Dermis blood vessel endothelial cell (primary cell): ENCODE data around the gene CAB39L. TPM values are rescaled to one million over a fixed set of nuclear protein-coding genes. Genes with fewer than 3 reads are reported as not detected.
"Not testable (repeated sequence)": the region's sequence is repeated elsewhere in the genome, so short reads cannot be mapped to it uniquely, and the experiment has no call there.

Experiments used
- DNase-seq: peaks from one replicate; pipeline ENCODE4 v3.0.0; 2010
- total RNA-seq: library from RNA; depleted of rRNA; stranded (reverse); fragments of >200 nt; gene quantifications from 2 replicates; pipeline ENCODE4 v1.2.3, GENCODE V29; 2014

The CAB39L gene
- total RNA-seq, 1 donor from 2014 or later = 8.3 TPM

DNA sequence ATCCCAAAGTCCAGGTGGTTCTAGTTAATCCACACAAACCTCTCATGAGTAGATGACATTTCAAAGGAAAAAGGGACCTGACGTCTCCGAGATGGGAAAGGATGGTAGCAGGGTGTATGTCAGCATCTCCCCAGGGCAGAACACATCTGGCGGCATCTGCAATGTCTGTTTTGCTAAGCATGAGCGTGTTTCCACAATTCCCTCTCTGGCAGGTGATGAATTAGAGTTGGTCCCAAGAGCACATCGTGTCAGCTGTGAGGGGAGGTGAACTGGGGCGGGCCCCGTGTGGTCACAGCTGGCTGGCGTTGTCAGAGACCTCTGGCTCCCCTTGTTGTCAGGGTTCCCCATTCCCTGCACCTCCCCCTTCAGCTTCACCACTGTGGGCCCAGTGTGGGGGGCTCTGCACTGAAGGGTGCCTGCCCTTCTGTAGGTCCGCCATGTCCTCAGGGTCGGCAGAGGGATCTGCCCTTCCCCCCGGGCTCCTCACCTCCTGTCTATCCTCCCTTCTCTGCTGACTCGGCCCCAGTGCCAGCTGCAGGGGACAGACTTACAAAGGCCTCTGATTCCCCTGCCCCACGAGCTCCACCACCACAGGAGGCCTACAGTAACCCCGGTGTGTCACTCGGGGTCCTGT, 138.0 kb downstream of the CAB39L start:
- no peak for DNase-seq

DNA sequence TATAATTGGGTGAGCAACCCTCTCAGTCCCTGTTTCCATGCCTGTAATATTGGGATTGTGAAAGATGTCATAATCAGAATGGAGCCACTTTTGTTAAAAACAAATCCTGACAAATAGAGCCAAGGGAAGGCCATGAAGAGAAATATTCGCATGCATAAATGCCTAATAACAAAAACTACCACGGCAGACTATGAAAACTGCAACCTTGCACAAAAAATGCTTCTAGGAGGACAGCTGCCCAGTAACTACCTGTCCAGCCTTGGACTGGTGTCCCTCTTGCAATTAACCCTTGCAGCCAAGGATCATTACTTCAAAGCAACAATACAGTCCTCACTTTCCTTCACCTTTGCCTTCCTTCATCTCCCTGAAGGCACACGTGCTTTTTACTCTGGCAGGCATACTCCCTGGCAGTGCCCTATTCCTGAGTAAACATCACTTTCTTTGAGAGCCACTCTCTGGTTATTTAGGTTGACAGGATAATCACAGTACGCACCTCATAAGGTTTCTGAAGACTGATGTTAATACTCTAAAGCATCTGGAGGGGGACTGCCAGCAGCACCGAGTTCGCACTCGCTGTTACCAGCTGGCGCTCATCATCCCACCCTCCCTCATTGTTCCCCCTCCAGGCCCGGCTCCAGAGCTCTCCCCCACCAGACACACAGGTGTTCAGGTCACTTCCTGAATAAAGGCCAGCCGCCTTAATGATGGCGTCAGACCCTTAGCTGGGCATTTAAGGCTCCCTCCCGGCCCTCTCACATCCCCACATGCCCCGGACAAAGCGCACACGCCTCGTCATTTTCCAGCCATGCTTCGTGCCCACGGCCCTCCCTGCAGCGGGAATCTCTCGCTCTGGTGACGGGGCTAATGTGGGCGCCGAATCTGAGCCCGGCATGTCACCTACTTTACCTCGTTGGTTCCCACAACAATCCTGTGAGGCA, 138.8 kb downstream of the CAB39L start:
- no peak for DNase-seq

DNA sequence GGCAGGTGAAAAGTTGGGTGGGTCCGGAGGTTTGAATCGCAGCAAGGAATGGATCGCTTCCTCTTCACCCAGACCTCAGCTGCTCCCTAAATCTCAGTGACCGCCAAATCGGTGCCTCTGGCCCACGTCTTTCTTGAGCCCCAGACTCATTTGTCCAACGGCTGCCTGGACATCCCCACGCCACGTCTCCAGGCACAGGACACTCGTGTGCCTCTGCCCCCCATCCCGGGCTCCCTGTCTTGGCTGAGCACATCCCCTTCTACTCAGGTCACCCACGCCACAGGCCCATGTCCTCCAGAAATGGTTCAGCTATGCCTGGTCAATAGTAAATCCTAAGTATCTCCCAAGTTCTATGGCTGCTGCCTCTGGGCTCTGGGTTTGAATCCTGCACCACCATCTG, 139.5 kb downstream of the CAB39L start:
- DNase-seq = no peak

DNA sequence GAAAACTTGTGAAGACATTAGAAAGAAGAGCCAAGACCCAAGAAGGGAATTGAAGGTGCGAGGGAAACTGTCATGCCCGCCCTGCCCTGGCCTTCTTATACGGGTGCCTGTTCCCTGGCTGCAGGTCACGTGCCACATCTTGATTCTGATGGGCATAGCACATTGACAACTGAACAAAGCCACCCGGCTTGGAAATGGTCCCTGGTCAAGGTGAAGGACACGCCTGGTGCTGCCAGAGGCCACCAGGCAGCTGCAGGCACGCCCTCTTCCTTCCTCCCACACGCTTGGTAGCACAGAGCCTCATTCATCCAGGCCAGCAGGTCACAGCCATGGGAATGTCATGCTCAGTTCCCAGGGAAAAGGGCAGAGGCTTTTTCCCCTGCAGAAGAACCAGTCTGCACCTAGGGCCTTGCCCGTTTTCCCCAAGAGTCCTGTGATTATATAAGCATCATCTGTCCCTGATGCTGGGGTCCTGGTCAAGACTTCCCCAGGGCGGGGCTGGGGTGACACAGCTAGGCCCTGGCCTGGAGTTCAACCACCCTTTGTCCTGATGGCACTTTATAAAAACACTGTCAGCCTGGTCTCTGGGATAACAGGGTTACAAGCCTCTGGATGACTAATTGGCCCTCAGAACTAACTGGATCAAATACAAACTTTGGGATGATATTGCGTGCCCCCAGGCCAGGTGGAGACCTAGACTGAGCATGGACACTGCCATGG, 140.2 kb downstream of the CAB39L start:
- peak; percentile 62 for DNase-seq

DNA sequence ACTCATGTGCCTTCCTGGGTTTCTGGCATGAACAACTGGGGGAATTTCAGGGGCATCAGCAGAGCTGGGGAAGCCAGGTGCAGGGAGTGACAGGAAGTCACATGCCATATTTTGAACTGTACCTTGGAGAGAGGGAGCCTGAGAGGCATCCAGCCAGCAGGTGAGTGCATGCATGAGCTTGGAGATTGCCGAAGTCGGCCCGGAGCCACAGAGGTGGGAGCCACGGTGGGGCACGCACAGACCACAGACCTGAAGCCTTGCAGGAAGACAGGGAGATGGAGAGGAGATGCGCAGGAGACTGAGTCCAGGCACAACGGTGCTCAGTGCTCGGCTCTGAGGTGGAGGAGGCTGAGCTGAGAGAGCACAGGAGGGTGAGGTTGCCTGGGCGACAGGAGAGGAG, 141.0 kb downstream of the CAB39L start:
- no peak for DNase-seq

DNA sequence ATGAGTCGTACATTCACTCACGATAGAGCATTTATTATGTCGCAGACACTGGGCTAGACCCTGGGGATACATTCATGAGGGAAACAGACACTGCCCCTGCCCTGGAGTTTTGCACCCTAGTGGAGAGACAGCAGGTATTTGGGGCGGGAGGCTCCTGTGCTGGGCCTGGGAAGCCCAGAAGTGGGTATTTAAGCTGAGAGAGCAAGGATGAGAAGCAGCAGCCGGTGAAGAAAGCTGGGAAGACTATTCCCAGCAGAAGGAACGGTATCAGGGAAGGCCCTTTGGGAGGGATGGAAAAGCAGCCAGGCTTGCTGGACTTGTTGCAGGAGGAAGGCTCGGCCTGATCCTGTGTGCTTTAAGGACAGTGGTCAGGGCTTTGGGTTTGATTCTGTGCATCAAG, 141.6 kb downstream of the CAB39L start:
- DNase-seq = no peak

DNA sequence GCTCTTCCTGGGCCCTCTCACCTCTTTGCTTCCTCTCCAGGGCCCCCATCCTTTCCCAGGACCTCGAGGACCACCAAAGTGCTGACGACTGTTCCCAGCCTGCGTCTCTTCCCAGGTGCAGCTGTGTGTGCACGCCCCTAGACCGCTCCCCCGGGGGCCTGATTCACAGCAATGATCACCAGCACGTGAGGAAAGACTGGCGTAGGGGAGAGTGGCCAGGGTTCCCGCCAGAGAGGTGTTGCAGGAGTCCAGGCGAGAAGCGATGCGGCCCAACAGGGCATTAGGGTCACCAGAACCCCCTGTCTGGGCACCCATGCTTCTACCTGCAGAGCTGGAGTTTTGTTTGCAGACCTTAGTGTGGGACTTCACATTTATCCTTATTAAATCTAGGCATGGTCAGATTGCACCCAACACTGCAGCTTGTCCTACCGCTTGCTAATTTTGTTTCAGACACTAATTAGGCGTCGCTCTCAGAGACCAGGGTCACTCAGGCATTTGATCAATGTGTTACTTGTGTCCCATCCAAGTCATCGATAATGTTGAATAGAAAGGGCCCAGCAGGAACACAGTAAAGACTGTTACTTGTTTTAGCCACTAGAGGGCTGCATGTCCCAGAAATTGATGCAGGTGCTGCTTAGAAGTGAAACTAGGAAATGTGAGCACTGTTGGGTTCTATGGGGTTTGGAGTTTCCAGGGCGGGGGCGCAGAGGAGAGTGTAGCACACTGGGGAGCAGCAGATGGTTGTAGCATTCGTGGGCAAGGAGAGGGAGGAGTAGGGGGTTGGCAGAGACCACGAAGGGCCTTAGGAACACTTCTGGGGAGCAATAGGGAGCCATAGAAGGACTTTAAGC, 142.9 kb downstream of the CAB39L start:
- DNase-seq = peak; percentile 80

DNA sequence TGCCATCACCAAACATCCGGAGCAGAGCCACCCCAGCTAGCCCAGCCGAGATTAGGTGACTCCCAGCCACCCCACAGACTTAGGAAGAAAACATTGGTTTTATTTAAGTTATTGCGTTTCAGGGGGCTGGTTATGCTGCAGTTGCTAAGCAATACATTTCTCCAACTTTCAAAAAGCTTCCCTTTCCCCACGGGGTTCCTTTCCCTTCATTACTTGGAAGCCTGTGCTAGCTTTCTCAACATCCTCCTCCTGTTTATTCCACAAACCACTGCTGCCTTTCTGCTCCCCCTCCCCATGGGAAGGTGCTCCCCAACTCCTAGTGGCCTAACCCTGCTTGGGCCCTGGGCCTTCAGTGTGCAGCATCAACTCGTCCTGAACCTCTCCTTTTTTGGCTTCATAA, 143.6 kb downstream of the CAB39L start:
- no peak for DNase-seq

DNA sequence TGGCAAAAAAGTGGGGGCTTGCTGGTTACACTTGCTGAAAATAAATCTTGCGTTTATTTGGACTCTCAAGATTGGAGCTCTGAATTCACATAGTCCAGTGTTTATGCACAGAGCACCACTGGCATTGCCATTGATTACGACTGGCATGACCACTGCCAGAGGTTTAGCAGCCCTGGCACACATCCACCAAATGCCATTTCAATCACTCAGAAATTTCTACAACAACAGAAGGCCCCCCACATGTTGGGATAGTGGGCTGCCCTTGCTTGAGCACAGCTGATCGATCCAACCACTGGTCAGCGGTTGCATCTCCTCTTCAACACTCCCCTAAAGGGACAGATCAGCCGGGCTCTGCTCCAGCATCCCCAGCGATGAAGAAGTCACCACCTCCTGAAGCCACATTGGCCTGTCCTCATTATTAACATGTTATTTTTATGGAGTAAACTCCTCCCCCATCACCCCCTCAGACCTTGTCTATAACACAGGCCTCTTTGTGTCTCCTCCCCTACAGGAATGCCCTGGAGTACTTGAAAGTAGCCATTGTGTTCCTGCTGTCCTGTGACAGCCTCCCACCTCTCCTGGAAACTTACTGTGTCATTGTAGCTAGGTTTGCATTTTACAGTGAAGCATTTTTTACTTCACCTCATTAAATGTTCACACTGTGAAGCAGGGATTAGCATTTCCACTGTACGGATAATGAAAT, 144.8 kb downstream of the CAB39L start:
- DNase-seq = no peak

DNA sequence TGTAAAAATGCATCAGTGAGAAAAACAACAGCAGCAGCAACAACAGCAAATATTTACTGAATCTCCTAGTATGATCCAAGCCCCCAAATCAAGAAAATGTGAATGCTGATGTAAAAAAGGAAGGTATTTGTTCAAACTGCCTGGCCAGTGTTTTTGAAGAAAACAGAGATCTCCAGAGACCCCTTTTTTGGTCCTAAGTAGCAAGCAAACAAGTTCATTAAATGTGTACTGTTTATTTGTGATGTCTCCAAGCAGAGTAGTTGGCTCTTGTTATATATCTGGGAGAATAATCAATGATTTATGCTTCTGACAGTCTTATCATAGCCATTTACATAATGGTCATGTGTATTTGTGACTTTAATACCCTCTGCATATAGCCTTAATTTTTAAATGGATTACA, 145.4 kb downstream of the CAB39L start:
- no peak for DNase-seq

DNA sequence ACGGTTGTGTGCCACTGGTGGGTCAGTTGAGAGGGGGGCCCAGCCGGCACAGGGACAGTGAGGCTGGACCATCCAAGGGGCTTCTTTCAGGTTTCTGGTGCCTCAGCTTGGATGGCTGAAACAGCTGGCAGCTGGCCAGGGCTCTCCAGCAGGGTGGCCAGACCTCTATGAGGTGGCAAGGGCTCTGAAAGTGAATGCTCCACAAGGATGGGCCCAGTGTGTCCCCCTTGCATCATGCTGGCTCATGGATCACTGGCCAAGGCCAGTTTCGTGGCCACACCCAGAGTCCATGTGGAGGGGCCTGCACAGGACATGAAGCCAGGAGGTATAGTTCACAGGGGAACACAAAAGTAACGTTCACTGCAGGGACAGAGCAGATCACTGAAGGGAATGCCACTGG, 146.5 kb downstream of the CAB39L start:
- DNase-seq = no peak

DNA sequence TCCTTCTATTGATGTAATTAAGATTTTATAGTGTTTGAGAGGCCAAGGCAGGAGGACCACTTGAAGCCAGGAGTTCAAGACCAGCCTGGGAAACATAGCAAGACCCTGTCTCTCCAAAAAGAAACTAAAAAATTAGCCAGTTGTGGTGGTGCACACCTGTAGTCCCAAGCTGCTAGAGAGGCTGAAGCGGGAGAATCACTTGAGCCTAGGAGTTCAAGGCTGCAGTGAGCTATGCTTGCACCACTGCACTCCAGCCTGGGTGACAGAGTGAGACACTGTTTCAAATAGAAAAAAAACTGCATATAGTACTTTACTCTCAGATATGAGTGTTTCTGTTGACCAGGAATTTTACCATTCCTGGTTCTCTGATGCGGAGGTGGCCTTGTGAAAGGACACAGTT, 147.2 kb downstream of the CAB39L start:
- DNase-seq = no peak

DNA sequence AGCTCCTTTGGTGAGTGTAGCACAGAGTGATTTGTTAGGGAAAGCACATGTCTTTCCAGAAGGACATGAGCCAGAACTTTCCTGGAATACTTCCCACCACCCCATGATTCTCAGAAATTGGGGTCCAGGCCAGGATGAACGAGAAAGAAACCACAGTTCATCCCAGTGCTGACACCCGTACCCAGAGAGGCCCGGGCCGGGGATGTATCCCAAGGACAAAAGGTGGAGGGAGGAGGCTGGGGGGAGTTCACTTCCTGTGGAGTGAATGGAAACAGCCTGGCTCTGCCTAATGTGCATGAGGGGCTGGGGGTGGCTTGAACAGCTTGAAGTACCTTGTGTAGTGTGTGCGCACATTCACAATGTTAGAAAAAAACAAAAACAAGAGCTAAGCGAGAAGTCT, 148.6 kb downstream of the CAB39L start:
- DNase-seq = no peak

DNA sequence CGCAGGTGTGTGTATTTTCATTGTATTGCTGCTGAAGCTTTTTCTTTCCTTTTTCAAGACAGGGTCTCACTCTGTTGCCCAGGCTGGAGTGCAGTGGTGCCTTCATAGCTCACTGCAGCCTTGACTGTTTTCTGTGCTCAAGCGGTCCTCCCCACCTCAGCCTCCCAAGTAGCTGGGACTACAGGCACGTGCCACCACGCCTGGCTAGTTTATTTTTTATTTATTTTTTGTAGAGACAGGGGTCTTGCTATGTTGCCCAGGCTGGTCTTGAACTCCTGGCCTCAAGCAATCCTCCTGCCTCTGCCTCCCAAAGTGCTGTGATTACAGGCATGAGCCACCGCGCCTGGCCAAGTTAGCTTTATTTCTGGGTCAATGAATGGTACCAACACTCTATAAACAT, 149.1 kb downstream of the CAB39L start:
- not testable (repeated sequence) for DNase-seq

DNA sequence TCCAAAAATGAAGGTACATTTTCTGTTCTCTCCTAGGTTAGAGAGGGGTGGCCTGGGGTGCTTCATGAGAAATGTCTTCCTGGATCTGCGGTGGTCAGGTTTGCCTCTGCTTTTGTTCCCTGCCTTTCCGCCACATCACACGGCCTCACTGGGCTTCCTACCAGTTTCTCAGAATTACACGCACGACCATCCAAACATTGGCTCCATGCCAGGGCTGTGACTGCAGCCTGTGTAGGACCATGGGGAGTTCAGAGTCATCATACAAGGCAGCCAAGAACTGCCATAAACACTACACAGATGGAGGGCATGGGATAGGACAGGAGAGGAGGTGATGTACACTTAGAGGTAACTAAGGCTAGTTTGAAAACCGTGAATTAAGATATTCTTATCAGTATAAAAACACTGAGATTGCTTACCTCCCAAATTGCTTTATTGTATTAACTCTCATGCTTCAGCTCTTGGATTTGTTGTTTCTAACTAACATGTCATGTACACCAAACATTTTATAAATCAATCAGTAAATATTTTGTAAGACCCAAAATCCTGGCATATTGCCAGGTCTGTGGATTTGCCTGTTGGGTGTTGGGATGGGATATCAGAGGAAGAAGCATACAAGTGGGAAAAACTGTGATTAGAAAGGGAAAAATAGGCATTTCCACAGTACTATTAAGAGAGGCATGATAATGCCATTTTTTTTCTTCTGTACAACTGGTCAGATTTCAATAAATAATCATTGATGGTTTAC, 150.9 kb downstream of the CAB39L start:
- DNase-seq = peak; percentile 92

DNA sequence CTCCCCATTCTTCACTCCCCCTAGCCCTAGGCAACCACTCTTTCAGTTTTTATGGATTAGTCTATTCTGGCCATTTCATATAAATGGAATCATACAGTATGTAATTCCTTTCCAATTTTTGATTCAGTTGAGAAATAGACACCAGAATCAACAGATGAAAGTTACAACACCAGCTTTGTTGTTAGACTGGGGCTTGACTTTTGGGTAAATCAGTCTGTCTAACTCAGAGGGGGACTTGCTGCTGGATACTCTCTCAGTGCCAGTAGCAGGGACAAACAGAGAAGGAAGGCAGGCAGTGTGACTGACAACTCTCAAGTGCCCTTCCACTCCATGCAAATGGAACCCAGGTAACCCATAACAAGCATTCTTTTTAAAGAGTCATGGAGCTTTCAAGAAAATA, 155.4 kb downstream of the CAB39L start:
- DNase-seq = no peak

DNA sequence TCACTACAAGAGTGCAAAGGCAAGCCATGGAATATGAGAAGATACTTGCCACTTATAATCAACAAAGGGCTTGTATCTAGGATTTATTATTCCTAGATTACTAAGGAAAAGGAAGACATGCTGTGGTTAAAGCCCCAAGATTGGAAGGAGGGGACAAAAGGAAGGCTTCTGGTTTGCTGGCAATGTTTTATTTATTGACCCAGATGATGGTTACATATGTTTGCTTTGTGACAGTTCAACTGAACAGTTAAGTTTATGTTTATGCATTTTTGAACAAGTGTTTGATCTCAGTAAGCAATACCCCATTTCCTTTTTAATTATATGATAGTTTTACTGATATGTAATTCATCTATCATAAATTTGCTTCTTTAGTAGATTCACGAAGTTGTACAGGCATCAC, 155.9 kb downstream of the CAB39L start:
- no peak for DNase-seq

DNA sequence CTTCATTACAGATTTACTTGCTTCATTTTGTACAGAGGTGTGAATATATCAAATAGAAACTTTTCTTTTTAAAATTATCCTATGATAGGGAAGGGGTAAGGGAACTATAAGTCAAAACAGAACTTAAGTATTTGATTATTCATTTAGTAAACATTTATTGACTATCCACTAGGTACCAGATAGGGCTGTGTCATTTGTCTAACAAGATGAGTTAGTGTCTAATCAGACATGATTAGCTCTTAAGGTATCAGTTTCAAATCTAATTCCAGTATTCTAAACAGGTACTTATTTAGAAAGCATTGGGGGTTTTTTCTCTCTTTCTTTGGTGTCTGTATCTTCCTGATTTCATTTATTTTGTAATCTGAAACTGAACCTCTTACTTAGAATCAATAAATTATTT, 164.0 kb downstream of the CAB39L start:
- no peak for DNase-seq

DNA sequence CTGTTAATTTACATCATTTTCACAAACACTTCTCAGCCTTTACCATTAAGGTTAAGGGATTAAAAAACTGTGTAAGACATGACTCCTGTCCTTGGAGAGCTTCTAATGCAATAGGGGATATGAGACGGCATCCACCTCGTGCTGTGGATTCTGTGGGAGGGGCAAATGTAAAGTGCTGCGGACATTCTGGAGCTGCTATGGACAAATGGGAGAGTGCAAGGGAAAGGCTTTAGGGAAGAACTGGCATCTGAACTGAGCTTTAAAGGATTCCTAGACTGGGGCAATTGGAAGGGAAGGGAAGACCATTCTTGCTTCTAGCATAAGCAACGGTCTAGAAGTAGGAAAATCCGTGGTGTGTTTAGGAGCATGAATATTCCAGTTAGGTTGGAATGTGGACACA, 164.8 kb downstream of the CAB39L start:
- DNase-seq = no peak

DNA sequence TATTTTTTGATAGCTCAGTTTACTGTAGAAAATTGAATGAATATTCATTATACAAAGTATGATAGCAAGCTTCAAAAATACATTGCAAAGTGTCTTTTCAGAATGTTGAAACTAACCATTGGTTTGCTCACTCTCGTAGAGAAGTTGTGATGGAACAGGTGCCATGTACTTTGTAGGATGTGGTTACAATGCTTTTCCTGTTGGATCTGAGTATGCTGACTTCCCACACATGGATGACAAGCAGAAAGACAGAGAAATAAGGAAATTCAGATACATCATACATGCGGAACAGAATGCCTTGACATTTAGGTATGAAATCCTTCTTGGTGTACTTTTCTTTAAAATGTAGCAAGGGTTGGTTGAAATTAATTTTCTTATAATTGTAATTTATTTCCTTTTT, 165.7 kb downstream of the CAB39L start:
- no peak for DNase-seq

DNA sequence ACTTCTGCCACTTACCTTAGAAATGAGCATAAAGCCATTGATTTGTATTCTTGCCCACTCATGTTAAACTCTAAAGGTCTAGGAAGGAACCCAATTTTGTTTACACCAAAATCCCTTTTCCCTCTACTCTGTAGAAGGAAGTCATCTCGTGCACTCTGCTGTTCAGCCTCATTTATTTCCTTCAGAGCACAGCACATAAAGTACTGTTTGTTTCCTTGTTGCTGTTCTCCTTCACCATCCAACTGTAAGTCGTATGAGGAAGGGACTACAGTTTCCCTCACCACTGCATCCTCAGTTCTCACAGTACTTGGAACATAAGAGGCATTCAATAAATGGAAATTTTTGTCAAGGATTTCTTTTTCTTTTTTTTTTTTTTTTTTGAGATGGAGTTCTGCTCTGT, 171.6 kb downstream of the CAB39L start:
- no peak for DNase-seq
